Measurements from ENCODE around the gene SPEM1. TPM values are rescaled to one million over a fixed set of nuclear protein-coding genes. Genes with fewer than 3 reads are reported as not detected.

Gene SPEM1
- total RNA-seq, 4 donors from 2014 or later, result not detected

DNA sequence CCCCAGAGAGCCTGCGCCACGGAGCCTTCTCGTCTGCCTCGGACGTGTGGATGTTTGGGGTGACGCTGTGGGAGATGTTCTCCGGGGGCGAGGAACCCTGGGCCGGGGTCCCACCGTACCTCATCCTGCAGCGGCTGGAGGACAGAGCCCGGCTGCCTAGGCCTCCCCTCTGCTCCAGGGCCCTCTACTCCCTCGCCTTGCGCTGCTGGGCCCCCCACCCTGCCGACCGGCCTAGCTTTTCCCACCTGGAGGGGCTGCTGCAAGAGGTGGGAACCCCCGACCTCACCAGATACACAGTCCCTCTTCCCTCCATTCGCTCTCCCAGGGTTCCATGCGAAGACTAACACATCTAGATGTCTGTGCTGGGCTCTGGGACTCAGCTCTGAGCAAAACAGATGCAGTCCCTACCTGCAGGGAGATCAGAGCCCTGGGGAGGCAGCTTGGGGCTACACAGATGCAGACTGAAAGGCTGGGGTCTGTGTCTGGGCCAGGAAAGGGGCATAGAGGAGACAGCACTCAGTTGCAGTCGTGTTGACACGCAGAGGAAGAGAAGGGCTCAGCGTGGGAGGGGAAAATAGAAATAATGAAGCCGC lies 35.5 kb upstream of the SPEM1 start:
- WGBS, 2 donors, result 80% methylated on average over 12 to 16 of the region's 23 CpGs
- Histone ChIP-seq H3K9me3 (no peaks in the 10 kb centered on the region), H3K27me3 (no peaks in the 10 kb centered on the region), H3K36me3 (peaks cover 8% of the 10 kb centered on the region in 2 donors), H3K4me1 (peaks cover 15 to 23% of the 10 kb centered on the region in 2 donors), H3K27ac (no peak overlapping the region), H3K4me3 (replicated peaks in 1 of 3) (peak overlapping the region in 1 of 3 donors; percentile 13)
- TF ChIP-seq CTCF (IDR thresholded peaks at IDR 0.05) (no peak), POLR2A (IDR thresholded peaks at IDR 0.05) (no peak)
- intact Hi-C loops (cut with DNase I), result no loop called here
- DNase-seq, result no peak

DNA sequence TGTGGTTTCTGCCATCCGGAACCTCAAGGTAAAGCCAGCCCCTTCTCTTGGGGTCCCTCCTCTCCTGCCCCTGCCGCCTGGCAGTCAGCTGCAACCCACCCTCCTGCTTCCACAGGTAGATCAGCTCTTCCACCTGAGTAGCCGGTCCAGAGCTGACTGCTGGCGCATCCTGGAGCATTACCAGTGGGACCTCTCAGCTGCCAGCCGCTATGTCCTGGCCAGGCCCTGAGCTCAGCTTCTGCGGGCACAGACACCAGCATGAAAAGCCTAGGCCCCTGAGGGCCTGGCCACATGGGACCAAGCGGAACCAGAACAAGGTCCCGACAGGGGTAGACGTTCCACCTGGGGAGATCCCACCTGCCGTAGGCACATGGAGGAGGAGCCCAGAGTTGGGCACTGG lies 31.3 kb upstream of the SPEM1 start:
- TF ChIP-seq POLR2A (IDR thresholded peaks at IDR 0.05) (no peak), CTCF (IDR thresholded peaks at IDR 0.05) (no peak)
- H3K4me3 ChIP-seq (replicated peaks in 1 of 3), result no peak overlapping the region
- H3K4me1 ChIP-seq, result peaks cover 5 to 10% of the 10 kb centered on the region in 2 donors
- intact Hi-C loops (cut with DNase I), result no loop called here
- 79 to 98% methylated on average over 6 to 10 of the region's 10 CpGs for WGBS, 2 donors
- no peaks in the 10 kb centered on the region for H3K9me3 ChIP-seq
- peaks cover 8 to 13% of the 10 kb centered on the region in 2 donors for H3K36me3 ChIP-seq
- no peak for DNase-seq
- H3K27ac ChIP-seq, result no peak overlapping the region
- H3K27me3 ChIP-seq, result no peaks in the 10 kb centered on the region

DNA sequence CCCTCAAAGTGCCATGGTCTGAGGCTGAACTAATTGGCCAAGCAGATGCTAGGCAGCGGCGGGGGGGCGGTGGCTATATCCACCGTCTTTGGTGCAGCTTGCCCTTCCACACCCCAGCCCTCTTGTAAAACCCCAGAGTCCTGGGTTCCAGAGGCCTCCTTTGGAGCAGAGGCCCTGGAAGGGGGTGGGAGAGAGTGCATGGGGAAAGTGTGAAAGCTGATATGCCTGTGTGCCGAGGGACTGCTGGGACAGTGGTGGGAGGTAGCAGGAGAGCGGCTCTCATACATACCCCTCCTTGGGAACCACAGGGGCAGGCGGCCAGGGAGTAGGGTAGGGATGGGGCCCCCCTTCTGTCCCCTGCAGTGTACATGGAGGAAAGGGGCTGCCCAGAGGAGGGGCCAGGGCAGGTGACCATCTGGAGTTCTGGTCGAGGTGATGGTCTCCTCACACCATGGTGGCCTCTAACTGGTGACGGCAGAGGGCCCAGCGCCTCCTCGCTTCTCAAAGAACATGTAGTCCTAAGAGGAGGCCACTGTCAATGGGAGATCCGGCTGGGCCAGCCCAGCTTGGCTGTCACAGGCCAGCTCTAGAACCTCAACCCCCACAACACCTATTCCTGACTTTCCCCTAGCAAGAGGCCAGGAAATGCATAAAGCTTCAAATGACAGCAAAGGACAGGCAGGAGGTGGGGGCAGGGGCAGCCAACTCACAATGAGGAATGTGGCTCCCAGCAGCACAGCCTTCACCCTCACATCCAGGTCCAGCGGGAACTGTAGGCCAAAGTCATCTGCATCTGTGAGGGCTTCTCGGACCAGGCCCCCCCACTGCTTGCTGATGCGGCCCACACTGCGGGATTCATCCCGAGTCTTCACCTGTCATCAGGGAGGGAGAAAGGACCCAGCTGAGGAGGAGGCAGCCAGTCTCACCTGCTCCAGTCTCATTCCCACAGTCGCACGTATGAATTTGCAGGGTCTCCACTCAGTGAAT lies 29.9 kb upstream of the SPEM1 start:
- no peak overlapping the region for H3K27ac ChIP-seq
- peaks cover 8 to 13% of the 10 kb centered on the region in 2 donors for H3K36me3 ChIP-seq
- no peak overlapping the region for H3K4me3 ChIP-seq (replicated peaks in 1 of 3)
- H3K9me3 ChIP-seq, result no peaks in the 10 kb centered on the region
- H3K4me1 ChIP-seq, result peaks cover 9 to 16% of the 10 kb centered on the region in 2 donors
- WGBS, 2 donors, result 90 to 97% methylated on average over 11 to 18 of the region's 19 CpGs
- intact Hi-C loops (cut with DNase I), result no loop called here
- H3K27me3 ChIP-seq, result no peaks in the 10 kb centered on the region
- no peak for TF ChIP-seq CTCF (IDR thresholded peaks at IDR 0.05)
- no peak for TF ChIP-seq POLR2A (IDR thresholded peaks at IDR 0.05)
- DNase-seq, result no peak

DNA sequence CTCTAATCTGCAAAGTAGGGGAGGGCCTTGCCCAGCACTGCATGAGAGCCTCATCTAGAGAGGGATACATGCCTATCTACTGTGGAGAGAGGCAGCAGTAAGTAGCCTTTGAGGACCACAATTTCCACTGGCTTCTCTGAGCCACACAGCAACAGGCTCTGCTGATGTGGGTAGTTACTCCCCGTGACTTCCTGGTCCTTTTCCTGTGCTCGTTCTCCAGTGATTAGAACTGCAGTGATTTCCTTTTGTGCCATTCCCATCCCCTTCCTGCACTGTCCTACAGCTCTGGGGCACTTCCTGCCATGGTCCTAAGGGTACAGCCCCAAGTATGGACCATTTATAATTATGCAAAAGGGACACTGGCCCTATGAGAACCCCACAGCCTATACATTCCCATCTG lies 28.8 kb upstream of the SPEM1 start:
- peaks cover 11 to 18% of the 10 kb centered on the region in 2 donors for H3K4me1 ChIP-seq
- intact Hi-C loops (cut with DNase I), result no loop called here
- H3K27me3 ChIP-seq, result no peaks in the 10 kb centered on the region
- no peaks in the 10 kb centered on the region for H3K9me3 ChIP-seq
- H3K4me3 ChIP-seq (replicated peaks in 1 of 3), result no peak overlapping the region
- WGBS, 2 donors, result 68 to 86% methylated on average over 2 of the region's 2 CpGs
- no peak for DNase-seq
- no peak for TF ChIP-seq CTCF (IDR thresholded peaks at IDR 0.05)
- no peak for TF ChIP-seq POLR2A (IDR thresholded peaks at IDR 0.05)
- no peak overlapping the region for H3K27ac ChIP-seq
- peaks cover 8 to 13% of the 10 kb centered on the region in 2 donors for H3K36me3 ChIP-seq

All from thyroid gland (tissue), 4 donors.